ELF-1 (cell line): Measurements from ENCODE around the gene CUEDC2.

Source experiments
- DNase-seq: peaks from one replicate; pipeline ENCODE4 v3.0.0-alpha.2; 2016; ENCODE audit warnings: low read depth, low spot score

CUEDC2 gene

DNA sequence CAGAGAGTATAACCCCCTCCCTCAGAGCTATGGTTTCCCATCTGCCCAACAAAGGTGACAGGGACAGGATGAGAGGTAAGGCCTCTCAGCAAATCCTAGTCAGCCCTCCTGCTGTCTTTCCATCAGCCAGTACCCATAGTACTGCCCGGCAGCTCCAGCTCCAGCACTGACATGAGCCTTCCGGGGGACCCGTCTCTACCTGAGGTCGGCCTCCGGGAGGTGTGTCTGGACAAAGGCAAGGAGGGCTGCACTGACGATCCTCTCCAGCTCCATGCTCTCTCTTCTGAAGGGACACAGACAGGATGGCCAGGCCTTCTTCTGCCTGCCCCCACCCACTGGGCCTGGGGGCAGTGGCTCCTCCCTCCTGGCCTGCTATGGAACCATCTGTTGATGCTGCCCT is 7.5 kb downstream of the CUEDC2 start:
- DNase-seq: no peak

DNA sequence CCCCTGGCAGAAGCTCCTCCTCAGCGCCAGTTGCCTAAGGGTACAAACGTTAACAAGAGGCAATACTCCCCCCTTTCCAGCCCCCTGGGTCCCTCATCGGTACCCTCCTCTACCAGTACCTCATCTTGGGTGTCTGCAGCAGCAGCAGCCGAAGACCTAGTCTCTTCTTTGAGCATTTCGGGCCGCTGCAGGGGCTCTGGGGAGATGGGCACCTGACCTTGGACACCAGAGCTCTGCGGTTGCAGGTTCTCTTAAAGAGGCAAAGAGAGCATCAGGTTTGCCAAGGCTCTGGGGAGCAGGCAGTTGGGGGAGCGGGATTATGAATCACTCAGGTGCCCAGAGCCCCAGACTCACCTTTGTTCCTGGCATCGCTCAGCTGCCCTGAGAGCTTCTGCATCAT is 8.2 kb downstream of the CUEDC2 start:
- DNase-seq: no peak

DNA sequence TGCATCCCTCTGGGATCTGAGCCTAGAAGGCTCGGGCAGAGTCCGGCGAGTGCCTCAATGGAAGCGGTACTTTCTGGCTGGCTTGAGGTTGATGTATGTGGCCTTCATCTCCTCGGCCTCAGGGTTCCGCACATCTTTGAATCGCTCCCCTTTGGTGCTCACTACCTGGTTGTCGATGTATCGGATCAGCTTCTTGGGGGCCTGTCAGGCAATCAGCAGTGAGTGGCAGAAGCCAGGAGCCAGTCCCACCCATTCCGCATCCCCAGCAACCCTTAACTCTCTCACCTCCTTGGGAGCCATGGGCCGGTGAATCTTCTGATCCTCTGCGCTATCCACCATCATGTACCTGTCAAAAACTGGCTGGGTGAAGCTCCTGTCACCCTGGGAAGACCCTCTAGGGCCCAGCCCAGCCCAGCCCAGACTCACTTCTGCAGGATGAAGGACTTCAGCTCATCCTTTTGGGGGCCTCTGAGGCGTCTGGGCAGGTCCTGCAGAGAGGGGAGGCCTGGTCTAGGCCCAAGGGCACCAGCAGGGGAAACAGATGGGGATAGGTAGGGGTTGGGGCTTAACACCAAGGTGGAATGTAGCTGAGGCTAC is 8.9 kb downstream of the CUEDC2 start:
- DNase-seq: no peak

DNA sequence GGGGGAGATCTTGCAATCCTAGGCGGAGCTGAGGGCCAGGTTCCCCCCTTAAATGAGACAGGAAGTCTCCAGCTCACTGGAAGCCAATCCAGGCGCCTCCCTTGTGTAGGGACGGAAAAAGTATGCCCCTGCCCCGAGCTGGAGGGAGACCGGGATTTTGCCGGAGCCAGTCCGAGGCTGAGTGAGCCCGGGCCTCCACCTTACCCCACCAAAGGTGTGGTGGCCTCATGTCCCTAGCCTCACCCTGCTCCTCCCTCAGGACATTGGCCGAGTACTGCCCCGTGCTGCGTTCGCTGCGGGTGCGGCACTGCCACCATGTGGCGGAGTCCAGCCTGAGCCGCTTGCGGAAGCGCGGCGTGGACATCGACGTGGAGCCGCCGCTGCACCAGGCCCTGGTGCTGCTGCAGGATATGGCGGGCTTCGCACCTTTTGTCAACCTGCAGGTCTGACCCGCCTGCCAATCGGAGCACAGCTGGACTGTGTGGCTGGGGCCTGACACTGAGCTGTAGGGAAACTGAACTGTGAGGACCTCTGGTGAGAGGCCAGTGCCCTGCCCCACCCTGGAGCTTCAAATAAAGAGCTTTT is 9.7 kb downstream of the CUEDC2 start:
- peak; percentile 87 for DNase-seq

DNA sequence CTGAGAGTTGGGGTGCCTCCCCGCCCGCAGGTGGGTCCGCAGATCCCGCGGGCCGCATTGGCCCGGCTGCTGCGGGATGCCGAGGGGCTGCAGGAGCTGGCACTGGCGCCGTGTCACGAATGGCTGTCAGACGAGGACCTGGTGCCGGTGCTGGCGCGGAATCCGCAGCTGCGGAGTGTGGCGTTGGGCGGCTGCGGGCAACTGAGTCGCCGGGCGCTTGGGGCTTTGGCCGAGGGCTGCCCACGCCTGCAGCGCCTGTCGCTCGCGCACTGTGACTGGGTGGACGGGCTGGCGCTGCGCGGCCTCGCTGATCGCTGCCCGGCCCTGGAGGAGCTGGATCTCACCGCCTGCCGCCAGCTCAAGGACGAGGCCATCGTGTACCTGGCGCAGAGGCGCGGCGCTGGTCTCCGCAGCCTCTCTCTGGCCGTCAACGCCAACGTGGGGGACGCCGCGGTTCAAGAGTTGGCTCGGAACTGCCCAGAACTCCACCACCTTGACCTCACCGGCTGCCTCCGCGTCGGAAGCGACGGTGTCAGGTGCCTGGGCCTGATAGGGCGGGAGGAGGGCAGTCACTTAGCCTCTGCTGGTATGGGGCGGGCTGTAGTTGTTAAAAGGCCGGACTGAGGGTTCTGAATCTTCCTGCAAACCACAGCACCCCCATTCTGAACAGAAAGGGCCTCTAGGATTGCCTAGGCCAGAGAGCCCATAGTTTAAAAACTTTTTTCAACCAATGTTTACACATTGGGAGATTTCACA is 10.4 kb downstream of the CUEDC2 start:
- DNase-seq: peak; percentile 50

DNA sequence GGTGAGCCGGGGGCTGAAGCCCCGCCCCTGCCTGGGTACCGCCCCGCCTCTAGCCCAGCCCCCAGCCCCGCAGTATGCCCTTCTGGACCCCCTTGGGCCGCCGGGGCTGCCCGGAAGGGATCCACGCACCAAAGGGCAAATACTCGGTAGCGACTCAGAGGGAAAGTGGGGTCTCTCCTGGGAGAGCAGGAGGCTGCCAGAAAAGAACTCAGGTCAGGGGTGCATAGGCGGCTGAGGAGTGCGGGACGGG is 10.9 kb downstream of the CUEDC2 start:
- no peak for DNase-seq

DNA sequence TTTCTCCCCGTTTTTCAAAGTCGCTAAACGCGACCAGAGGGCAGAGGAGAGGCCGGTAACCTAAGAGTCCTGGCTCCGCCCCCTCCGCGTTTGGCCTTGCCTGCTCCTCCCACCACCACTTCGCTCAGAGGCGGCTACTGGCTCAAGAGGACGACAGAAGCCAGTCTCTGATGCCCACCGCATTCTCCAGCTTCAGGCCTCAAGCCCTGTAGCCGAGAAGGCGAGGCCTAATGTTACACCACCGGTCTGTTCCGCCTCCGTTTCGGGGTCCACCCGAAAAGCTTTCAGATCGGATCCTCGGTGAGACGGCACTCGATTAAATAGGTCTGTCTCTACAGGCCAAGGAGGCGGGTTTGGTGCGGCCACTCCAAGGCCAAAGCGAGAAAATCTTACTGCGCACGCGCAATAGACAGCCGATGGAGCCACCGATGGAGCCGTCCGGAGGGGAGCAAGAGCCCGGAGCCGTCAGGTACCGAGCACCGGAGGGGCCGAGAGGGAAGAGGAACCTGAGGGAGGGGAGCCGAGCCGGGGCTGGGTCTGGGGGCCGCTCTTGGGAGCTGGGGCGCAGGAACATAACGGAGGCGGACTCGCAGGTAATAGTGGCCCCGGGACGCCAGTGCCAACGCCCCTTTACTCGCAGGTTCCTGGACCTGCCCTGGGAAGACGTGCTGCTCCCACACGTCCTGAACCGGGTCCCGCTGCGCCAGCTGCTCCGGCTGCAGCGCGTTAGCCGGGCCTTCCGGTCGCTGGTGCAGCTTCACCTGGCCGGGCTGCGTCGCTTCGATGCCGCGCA is 11.5 kb downstream of the CUEDC2 start, which contains the start of gene FBXL15:
Gene FBXL15 (plus strand): TSS at position 123 of the 793 bp plus-strand sequence. CDS start 294 bp downstream, at position 417.
- peak; percentile 98 for DNase-seq

DNA sequence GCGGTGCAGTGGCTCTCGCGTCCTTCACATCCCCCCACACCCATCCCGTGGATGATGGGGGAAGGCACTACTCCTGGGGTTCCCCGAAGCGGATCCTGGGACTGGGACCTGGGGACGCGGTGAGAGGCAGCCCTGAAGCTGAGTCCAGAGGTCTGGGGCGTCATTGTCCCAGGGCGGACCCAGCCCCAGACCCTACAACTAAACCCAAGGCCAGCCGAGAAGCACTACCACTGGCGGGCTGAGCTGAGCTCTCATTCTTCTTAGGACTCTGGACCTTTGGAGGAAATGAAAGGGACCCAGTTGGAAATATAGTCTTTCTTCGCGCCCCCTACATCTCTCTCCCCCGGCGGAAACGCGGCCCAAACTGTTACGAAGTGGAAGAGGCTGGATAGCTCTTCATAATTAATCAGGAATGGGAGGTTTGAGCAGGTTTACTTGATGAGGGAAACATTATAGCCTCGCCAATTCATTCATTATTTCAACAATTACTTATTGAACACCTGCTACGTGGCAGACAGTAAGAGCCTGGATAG is 12.1 kb downstream of the CUEDC2 start:
- DNase-seq: no peak

DNA sequence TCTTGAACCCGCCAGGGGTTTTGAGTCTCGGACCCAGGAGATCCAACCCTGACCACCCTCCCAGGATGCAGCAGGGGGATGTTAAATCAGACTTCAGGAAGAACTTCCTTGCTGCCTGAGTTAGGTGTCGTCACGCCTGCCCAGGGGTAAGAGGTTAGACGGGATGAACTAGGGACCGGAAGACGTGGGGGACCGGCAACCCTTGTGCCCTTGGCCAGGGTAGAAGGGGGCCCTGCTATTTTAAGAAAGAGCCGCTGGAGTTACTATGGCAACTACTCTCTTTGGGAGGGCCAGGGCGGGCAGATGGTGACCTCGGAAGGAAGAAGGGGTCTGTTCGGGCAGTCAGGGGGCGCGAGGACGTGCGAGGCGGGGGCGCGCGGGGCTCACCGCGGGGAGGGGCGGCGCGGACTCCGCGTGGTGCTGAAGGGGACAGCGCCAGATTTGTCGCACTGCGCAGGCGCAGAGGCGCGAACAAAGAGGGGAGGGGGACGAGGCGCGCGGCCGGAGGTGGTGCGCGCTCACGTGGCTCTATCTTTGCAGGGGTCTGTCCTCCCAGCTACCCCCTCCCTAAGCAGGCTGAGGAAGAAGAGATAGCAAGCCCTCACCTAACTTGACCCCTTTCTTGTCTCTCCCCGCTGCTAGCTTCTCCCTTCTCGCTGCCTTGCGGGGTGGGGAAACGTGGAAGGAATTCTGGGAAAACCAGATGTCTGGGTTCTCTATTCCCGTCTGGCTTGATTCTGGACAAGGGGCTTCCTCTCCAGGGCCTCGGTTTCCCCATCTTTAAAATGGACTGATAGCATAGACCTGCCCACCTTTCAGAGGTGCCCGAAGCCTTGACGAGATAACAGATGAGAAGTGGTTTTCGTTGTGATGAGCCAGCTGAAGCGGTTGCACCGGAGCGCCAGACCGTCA is 12.8 kb downstream of the CUEDC2 start:
- DNase-seq: peak; percentile 82

DNA sequence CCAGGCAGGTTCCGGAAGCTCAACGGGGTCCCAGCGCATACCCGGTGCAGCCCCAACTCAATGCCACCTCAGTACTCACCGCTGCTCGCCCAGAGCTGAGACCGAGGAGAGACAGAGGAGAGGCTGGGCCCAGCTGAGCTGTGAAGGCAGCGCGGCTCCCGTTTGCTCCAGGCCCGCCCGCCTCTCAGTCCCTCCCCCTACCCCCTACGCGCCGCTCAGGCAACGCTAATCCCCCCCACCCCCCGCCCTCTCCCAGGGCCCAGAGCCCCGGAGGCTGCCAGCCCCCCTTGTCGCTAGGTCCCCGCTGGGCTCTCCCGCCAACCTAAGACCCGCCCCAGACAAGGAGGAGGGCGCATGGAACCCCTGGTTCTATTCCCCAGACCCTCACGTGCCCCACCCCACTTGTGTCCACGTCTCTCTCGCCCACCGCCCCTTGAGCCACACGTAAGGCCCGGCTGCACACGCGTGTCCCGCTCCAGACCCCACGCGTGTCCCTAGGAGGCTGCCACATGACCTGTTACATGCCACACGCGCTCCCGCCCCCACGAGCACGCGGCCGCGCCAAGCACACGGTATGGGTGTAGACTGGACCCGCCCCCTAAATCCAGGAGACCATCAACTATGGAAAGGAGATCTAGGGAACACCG is 13.6 kb downstream of the CUEDC2 start, which contains the start of gene PSD:
Gene PSD (minus strand): TSS at position 164 of the 647 bp plus-strand sequence. CDS start 1,747 bp downstream, outside the sequence.
- peak; percentile 44 for DNase-seq

DNA sequence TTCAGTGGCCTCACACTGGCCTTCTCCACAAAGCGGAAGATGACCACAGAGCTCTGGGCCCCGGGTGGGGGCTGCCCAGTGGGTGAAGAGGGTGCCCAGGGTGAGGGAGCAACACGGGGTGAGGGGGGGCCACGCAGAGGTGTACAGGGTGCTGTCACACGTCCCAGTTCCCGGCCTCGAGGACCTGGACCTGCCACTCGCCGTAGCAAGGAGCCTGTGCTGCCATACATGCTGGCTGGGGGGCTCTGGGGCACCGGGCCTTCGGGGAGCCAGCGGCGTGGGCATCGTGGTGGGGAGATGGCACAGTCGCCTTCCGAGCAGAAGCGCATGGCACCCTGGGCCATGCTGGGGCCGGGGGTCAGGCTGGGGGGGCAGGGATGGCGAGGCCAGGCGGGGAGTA is 15.7 kb downstream of the CUEDC2 start:
- no peak for DNase-seq

DNA sequence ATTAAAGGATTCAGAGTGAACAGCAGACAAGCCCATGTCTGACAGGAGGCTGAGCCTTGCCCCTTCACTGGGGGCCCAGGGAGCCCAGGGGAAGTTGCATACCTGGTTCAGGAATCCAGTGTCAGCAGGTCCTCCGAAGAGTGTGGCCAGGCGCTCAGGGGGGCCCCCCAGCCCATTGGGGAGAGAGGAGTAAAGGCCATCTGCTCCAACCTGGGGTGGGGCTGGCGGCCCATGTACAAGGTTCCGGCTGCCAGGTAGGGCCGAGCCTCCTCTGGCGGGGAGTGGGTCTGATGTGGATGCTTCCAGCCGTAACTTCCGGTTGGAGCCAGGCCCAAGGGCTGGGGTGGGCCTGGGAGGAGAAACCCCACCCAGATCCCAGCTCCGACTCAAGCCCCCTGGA is 16.1 kb downstream of the CUEDC2 start:
- no peak for DNase-seq

DNA sequence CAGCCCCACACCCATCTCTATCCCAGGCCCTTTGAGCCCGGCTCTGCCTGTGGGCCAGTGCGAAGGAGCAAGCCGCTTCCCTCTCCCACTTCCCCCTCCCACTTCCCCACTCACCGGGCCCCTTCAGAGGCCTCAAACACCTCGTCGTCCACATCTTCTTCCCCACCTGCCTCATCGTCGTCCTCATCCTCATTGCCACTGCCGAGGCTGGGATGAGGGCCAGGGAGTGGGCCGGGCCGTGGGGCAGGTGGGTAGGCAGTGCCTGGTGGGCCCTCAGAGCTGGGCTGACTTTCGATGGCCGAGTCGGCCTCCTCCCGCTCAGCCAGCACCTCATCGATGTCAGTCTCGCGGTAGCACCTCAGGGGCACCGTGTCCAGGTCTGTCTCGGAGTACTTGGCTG is 17.6 kb downstream of the CUEDC2 start:
- DNase-seq: no peak

DNA sequence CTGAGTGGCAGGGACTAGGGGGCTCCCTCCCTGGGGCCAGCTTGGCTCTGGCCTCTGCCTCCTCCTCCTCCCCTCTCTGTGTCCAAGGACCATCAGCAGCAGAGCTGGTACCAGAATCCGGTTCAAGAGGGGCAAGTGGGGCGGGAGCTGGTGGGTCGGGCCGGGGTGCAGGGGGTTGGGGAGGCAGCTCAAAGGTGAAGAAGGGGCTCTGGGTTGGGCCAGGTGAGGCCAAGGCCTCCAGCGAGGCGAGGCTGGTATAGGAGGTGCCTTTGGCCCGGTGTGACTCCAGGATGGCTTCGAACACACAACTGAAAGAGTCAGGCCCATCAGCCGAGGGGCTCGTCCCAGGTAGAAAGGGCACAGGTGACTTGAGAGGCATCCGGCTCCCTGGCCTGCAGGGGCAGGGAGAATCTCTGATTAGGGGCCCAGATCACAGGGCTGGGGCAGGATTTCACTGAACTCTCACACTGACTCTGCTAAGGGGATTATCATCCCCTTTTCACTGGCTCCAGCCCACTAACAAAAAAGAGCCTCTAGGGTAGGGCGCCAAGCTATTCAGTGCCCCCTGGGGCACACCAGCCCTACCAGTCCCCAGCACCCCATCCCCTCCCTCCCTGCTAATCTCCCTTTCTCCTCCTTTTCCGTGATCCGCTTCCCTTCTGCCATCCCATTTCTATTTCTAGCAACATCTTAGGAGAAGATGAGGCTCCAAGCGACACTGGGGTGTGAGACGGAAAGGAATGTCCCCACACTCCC is 18.4 kb downstream of the CUEDC2 start:
- no peak for DNase-seq

DNA sequence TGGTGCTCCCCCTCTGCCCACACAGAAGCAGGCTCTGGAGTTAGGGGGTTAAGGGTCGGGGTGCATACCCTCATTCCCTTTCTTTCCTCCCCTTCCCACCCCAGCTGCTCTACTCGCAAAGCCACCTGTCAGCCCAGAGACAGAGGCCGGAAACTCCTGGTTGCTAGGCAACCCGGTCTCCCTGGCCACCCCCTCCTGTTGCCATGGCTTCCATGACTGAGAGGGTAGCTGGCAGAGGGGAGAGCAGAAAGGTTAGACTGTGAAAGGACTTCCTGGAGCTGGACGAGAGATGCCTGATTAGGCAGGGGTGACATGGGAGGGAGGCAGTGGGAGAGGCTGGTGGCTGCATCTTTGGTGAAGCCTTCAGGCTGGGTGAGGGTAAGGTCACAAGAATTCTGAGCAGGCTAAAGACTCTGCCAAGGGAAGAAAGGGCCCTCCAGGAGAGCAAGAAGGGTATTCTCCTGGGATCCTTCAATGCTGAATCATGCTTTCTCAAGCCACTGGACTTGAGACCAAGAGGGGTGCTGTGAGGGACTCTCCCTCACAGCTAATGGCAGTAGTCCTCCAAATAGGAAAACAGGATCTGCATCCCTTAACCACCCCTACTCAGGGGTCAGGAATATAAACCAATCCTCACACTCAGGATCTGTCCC is 19.2 kb downstream of the CUEDC2 start:
- peak; percentile 72 for DNase-seq

DNA sequence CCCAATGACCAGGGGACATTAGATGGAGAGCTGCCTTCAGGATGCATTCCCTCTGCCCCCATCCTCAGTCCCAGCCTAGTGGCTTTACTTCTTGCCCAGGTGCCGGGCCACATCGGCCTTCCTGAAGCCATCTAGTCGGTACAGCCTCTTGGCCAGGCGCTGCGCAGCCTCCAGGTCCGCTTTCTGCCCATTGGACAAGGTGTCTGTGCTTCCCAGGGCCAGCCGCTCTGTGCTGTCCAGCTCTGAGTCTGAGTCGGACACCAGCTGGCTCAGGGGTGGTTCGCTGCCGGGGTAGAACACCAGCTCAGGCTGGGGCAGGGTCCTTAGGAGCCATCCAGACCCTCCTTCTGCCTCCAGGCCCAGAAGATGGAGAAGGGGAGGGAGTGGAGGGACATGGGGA is 20.1 kb downstream of the CUEDC2 start:
- no peak for DNase-seq

DNA sequence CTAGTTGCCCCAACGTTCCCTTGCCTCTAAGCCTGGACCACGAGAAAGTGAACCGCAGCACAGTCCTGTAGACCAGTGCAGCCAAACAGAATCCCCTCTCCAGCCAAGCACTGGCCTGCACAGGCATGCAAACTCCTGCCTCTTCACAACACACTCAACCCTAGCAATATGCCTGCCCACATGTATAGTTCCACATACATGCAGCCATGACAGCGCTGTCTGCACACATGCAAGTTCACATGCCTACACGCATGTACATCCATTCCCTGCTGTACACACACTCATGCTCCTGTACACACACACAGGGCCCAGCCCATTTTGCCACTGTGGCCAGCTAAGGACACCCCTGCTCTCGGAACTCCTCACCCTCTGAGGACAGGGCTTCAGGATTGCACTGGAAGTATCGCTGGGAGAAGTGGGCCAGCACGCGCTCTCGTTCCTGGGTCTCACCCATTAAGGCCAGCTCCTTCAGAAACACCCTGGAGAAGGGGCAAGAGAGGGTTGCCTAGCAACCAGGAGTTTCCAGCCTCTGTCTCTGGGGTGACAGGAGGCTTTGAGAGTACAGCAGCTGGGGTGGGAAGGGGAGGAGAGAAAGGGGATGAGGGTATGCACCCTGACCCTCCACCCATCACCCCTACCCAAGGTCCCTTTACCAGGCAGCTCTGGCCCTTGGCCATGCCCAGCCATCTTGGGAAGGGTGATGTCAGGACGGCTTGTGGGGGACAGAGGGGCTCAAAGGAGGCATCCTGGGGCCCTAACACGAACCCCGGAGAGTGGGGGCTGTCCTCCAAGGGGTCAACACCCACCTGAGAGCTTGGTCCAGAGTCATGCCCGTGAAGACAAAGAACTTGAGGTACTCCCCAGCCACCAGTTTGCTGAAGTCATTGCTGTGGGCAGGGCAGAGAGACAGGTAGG is 20.8 kb downstream of the CUEDC2 start:
- DNase-seq: no peak

DNA sequence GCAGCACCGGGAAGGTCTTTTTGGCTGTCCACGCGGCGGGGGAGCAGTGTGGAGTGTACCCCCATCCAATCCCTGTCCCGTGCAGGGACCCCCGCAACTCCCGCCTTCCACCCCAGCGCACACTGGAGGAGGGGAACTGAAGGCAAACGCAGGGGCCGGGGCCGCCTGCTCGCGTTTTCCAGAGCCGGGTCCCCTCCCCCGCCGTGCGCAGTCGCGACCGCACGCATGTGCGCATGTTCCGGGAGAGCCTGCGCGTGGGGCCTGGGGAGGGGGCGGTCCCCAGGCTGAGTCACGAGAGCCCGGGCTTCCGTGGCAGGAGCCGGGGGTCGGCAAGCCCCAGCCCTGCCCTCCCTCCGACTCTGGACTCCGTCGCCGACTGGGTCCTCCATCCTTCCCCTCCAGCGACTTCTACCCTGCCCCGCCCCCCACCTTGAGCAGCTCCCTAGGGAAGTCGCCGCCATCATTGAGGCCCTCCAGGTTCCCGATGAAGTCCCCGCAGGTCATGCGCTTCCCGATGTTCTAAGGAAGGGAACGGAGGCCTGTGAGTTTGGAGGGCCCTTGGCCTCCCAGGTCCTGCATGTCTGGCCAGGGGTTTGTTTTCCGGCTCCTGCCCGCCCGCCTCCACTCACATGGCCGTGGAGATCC is 21.8 kb downstream of the CUEDC2 start:
- DNase-seq: no peak
